ENCODE results near the gene SOAT1.
"Not testable (repeated sequence)": the region's sequence is repeated elsewhere in the genome, so short reads cannot be mapped to it uniquely, and the experiment has no call there.

The SOAT1 gene
- 65.9 to 81.0 (median 74.4) reads per million in 4 donors for total RNA-seq

GRCh38 chr1:179293340-179294327 lies at the start of gene SOAT1:
SOAT1 (plus strand) TSS chr1:179293797; CDS start chr1:179302685, 8,888 bp downstream.
- peak; percentile 87 to 95 (median 91) for DNase-seq

GRCh38 chr1:179245426-179245825 lies 48.2 kb upstream of the SOAT1 start:
- not testable (repeated sequence) for DNase-seq

GRCh38 chr1:179247923-179248322 lies 45.7 kb upstream of the SOAT1 start:
- DNase-seq = no peak

GRCh38 chr1:179251675-179252074 lies 41.9 kb upstream of the SOAT1 start:
- DNase-seq = peak in 1 of 5 donors; percentile 5

- no peak for DNase-seq
These were observed 41.0 kb upstream of the SOAT1 start for GRCh38 chr1:179252606-179253005.

GRCh38 chr1:179253286-179253972 lies 40.2 kb upstream of the SOAT1 start:
- no peak for DNase-seq

GRCh38 chr1:179262183-179262582 lies 31.4 kb upstream of the SOAT1 start:
- DNase-seq = no peak

- no peak for DNase-seq
These were observed 30.5 kb upstream of the SOAT1 start for GRCh38 chr1:179263121-179263520.

- DNase-seq = no peak
These were observed 29.1 kb upstream of the SOAT1 start for GRCh38 chr1:179264507-179264906.

GRCh38 chr1:179269071-179269470 lies 24.5 kb upstream of the SOAT1 start:
- no peak for DNase-seq

- DNase-seq = not testable (repeated sequence)
These were observed 19.2 kb upstream of the SOAT1 start for GRCh38 chr1:179274424-179274823.

- no peak for DNase-seq
These were observed 14.7 kb upstream of the SOAT1 start for GRCh38 chr1:179278920-179279319.

GRCh38 chr1:179283992-179284391 lies 9.6 kb upstream of the SOAT1 start:
- no peak for DNase-seq

GRCh38 chr1:179287946-179288345 lies 5.7 kb upstream of the SOAT1 start:
- DNase-seq = no peak

- DNase-seq = no peak
These were observed 4.6 kb upstream of the SOAT1 start for GRCh38 chr1:179288977-179289376.

- no peak for DNase-seq
These were observed 1.7 kb downstream of the SOAT1 start for GRCh38 chr1:179295164-179295755.

GRCh38 chr1:179296356-179297104 lies 2.9 kb downstream of the SOAT1 start:
- DNase-seq = no peak

GRCh38 chr1:179297105-179297378 lies 3.4 kb downstream of the SOAT1 start:
- no peak for DNase-seq

GRCh38 chr1:179298952-179299351 lies 5.4 kb downstream of the SOAT1 start:
- peak in 4 of 5 donors; percentile 19 to 81 (median 38) for DNase-seq

GRCh38 chr1:179300112-179300511 lies 6.5 kb downstream of the SOAT1 start:
- DNase-seq = peak in 1 of 5 donors; percentile 12

GRCh38 chr1:179302070-179302469 lies 8.5 kb downstream of the SOAT1 start:
- no peak for DNase-seq

- no peak for DNase-seq
These were observed 9.7 kb downstream of the SOAT1 start for GRCh38 chr1:179303200-179303785.
